ENCODE data around the gene PHC2. TPM values are rescaled to one million over a fixed set of nuclear protein-coding genes. Genes with fewer than 3 reads are reported as not detected.

The PHC2 gene
- total and polyA plus RNA-seq, 2 of the 13 experiments (the other 11 are each of a cell fraction or from before 2014, with no cell fraction given): 52.5 to 84.9 TPM

GRCh38 chr1:33322870-33323585 is 107.9 kb downstream of the PHC2 start (continued):
- TF ChIP-seq THAP11 (CRISPR knock-in tag; IDR thresholded peaks at IDR 0.05): no peak
- no peak for TF ChIP-seq HDAC6 (IDR thresholded peaks at IDR 0.05; ENCODE audit: low read depth, low read length)
- no peak for TF ChIP-seq NR2F2 (IDR thresholded peaks at IDR 0.05; ENCODE audit: borderline replicate concordance, low read depth)
- TF ChIP-seq PRDM15 (CRISPR knock-in tag; IDR thresholded peaks at IDR 0.05): no peak
- TF ChIP-seq PBX2 (CRISPR knock-in tag; IDR thresholded peaks at IDR 0.05): no peak
- TF ChIP-seq SP1 (IDR thresholded peaks at IDR 0.05): no peak
- no peak for TF ChIP-seq SP1 (CRISPR knock-in tag; IDR thresholded peaks at IDR 0.05)
- no peak for TF ChIP-seq ZNF556 (CRISPR knock-in tag; IDR thresholded peaks at IDR 0.05; ENCODE audit: borderline replicate concordance)
- no peak for TF ChIP-seq DDIT3 (CRISPR knock-in tag; IDR thresholded peaks at IDR 0.05)
- peak; percentile 99 for TF ChIP-seq RBM22 (optimal IDR thresholded peaks at IDR 0.05; ENCODE audit: low read length)
- TF ChIP-seq ZNF83 (CRISPR knock-in tag; IDR thresholded peaks at IDR 0.05; ENCODE audit: borderline replicate concordance): no peak
- TF ChIP-seq ZNF672 (CRISPR knock-in tag; IDR thresholded peaks at IDR 0.05): no peak
- TF ChIP-seq ZNF512 (CRISPR knock-in tag; IDR thresholded peaks at IDR 0.05): no peak
- TF ChIP-seq ELF3 (CRISPR knock-in tag; IDR thresholded peaks at IDR 0.05): no peak
- no peak for TF ChIP-seq RBAK (CRISPR knock-in tag; IDR thresholded peaks at IDR 0.05)
- no peak for TF ChIP-seq GATA4 (IDR thresholded peaks at IDR 0.05; ENCODE audit: borderline replicate concordance, low read depth)
- peak; percentile 86 for TF ChIP-seq POLR2AphosphoS2 (IDR thresholded peaks at IDR 0.05; ENCODE audit: low read depth, low read length)
- no peak for TF ChIP-seq ZNF75D (CRISPR knock-in tag; IDR thresholded peaks at IDR 0.05; ENCODE audit: borderline replicate concordance)
- no peak for TF ChIP-seq NFE2L2 (IDR thresholded peaks at IDR 0.05; ENCODE audit: low read length)
- TF ChIP-seq GABPB1 (CRISPR knock-in tag; IDR thresholded peaks at IDR 0.05): no peak
- TF ChIP-seq CHD4 (IDR thresholded peaks at IDR 0.05; ENCODE audit: borderline replicate concordance, low read length): no peak
- no peak for TF ChIP-seq BCL6 (CRISPR knock-in tag; IDR thresholded peaks at IDR 0.05)

Measured in HepG2 (cell line).